ENCODE data around the gene PCDHB9. TPM values are rescaled to one million over a fixed set of nuclear protein-coding genes. Genes with fewer than 3 reads are reported as not detected.

PCDHB9 gene
- total and polyA plus RNA-seq, 2 of the 8 experiments (the other 6 are each of a cell fraction or from before 2014, with no cell fraction given): 0.68 to 1.6 TPM

GRCh38 chr5:141175933-141176332 lies 11.0 kb upstream of the PCDHB9 start:
- H3K9me3 ChIP-seq (ENCODE audit: insufficient read depth in 2 of 2, low read depth in 1 of 2, low read length in 1 of 2): peaks cover 0 to 15% of the 10 kb centered on the region in 2 experiments; a peak in 1 of 4 replicates
- H2BK5ac ChIP-seq (ENCODE audit: low read depth, low read length): no peak overlapping the region
- no peaks in the 10 kb centered on the region for H4K20me1 ChIP-seq (replicated peaks in 1 of 2; ENCODE audit: control insufficient read depth in 1 of 2, insufficient read depth in 2 of 2, low read length in 2 of 2)
- H3K79me1 ChIP-seq (ENCODE audit: low read depth, low read length): no peaks in the 10 kb centered on the region
- H3K27me3 ChIP-seq (replicated peaks in 1 of 4; ENCODE audit: control insufficient read depth in 3 of 4, extremely low read depth in 1 of 4, insufficient read depth in 3 of 4, low read length in 3 of 4): no peaks in the 10 kb centered on the region
- no peak overlapping the region for H3K4me3 ChIP-seq (ENCODE audit: extremely low read depth in 1 of 4, insufficient read depth in 2 of 4, low read depth in 3 of 4, low read length in 4 of 4)
- no peak overlapping the region for H3K9ac ChIP-seq (replicated peaks in 1 of 4; ENCODE audit: extremely low read depth in 1 of 4, low read depth in 3 of 4, low read length in 3 of 4)
- no peak overlapping the region for H3K56ac ChIP-seq (replicated peaks; ENCODE audit: insufficient read length, low read depth, low read length)
- ChIA-PET CTCF (ENCODE audit: partially characterized antibody) (interaction anchor here (1.4 kb wide), 1 partner anchor 53 kb away, joined by 3 read pairs; no protein-coding TSS in a partner anchor), POLR2A (ENCODE audit: partially characterized antibody) (no interaction called here)
- H2BK120ac ChIP-seq (replicated peaks; ENCODE audit: low read depth, low read length): no peak overlapping the region
- H4K8ac ChIP-seq (ENCODE audit: extremely low read depth, insufficient read depth, low read length): no peak overlapping the region
- H3K4ac ChIP-seq (replicated peaks; ENCODE audit: insufficient read length, low read depth, low read length): no peak overlapping the region
- H2AK5ac ChIP-seq (ENCODE audit: low read depth, low read length): no peak overlapping the region
- 89% methylated on average over 1 of the region's 1 CpG; no CpG with 5 or more reads in 1 of the 2 experiments for WGBS, 2 experiments (ENCODE audit: extremely low coverage in 1 of 2, insufficient coverage in 1 of 2, insufficient read length in 1 of 2, insufficient replicate concordance in 2 of 2, low coverage in 1 of 2, low lambda C conversion rate in 2 of 2, missing lambda C conversion rate in 1 of 2)
- H3K14ac ChIP-seq (ENCODE audit: insufficient read length): no peak overlapping the region
- TF ChIP-seq HDAC6 (IDR thresholded peaks at IDR 0.05; ENCODE audit: low read depth, low read length): no peak
- TF ChIP-seq RFX5 (IDR thresholded peaks at IDR 0.05; ENCODE audit: borderline replicate concordance, low read depth, low read length): no peak
- no peak for TF ChIP-seq ASH2L (IDR thresholded peaks at IDR 0.05; ENCODE audit: low read length)
- TF ChIP-seq USF2 (IDR thresholded peaks at IDR 0.05; ENCODE audit: low read length): no peak
- H4K91ac ChIP-seq (replicated peaks; ENCODE audit: insufficient read length, low read length): no peak overlapping the region
- no peak overlapping the region for H3K4me2 ChIP-seq (ENCODE audit: insufficient read depth in 1 of 2, low read depth in 2 of 2, low read length in 2 of 2)
- no peak for FAIRE-seq
- H2BK20ac ChIP-seq (ENCODE audit: low read length): no peak overlapping the region
- H2BK15ac ChIP-seq (ENCODE audit: low read length): no peak overlapping the region
- H2AFZ ChIP-seq (ENCODE audit: low read length): no peak overlapping the region
- no peak overlapping the region for H3K18ac ChIP-seq (ENCODE audit: extremely low read depth, low read length)
- H3K79me2 ChIP-seq (ENCODE audit: control insufficient read depth in 1 of 2, insufficient read depth in 2 of 2, low read length in 2 of 2): no peaks in the 10 kb centered on the region
- H3K4me1 ChIP-seq (replicated peaks in 1 of 4; ENCODE audit: control insufficient read depth in 3 of 4, insufficient read depth in 4 of 4, low read length in 3 of 4): no peaks in the 10 kb centered on the region
- H3K27ac ChIP-seq (ENCODE audit: low read depth, low read length): no peak overlapping the region
- no peaks in the 10 kb centered on the region for H3K23me2 ChIP-seq (ENCODE audit: low read depth, low read length)
- H2BK12ac ChIP-seq (ENCODE audit: low read depth, low read length): no peak overlapping the region
- H3K36me3 ChIP-seq (ENCODE audit: control insufficient read depth in 2 of 4, insufficient read depth in 4 of 4, low read length in 3 of 4): no peaks in the 10 kb centered on the region
- no peak overlapping the region for H3K23ac ChIP-seq (ENCODE audit: insufficient read length)
- no peak for DNase-seq (ENCODE audit: low read depth in 1 of 2, low spot score in 2 of 2)
- H4K5ac ChIP-seq (ENCODE audit: insufficient read length, low read depth, low read length): no peak overlapping the region
